Testis (tissue), 2 donors: ENCODE results near the gene CTNNA2.

ENCODE experiments used
- CTCF ChIP-seq, 3 experiments: fragments of 450-650 bp in 2 of 3; fragments of 200-600 bp in 1 of 3; sonication (generic) in 1 of 3; IDR thresholded peaks; one replicate each; pipeline ENCODE4 v1.5.1; 2016 to 2019; ENCODE audit warnings: antibody characterized with exemption in 3 of 3, mild to moderate bottlenecking in 2 of 3, moderate library complexity in 1 of 3
- POLR2A ChIP-seq: fragments of 450-650 bp; IDR thresholded peaks from one replicate; pipeline ENCODE4 v1.6.1; 2017; ENCODE audit warnings: antibody characterized with exemption, mild to moderate bottlenecking, moderate library complexity

GRCh38 chr2:79980116-79980515, 467.3 kb downstream of the CTNNA2 start:
- TF ChIP-seq POLR2A = no peak
- TF ChIP-seq CTCF (IDR thresholded peaks at IDR 0.05) = no peak
